Stimulated activated CD4-positive, alpha-beta T cell treated with anti-CD3 and anti-CD28 coated beads, Interleukin-4, amount 100 ng/mL, for 1 hour (primary cell): ENCODE data around the gene C9orf50.

Experiments
- DNase-seq: peaks from one replicate; pipeline ENCODE4 v3.0.0-alpha.2; 2020

C9orf50 gene

DNA sequence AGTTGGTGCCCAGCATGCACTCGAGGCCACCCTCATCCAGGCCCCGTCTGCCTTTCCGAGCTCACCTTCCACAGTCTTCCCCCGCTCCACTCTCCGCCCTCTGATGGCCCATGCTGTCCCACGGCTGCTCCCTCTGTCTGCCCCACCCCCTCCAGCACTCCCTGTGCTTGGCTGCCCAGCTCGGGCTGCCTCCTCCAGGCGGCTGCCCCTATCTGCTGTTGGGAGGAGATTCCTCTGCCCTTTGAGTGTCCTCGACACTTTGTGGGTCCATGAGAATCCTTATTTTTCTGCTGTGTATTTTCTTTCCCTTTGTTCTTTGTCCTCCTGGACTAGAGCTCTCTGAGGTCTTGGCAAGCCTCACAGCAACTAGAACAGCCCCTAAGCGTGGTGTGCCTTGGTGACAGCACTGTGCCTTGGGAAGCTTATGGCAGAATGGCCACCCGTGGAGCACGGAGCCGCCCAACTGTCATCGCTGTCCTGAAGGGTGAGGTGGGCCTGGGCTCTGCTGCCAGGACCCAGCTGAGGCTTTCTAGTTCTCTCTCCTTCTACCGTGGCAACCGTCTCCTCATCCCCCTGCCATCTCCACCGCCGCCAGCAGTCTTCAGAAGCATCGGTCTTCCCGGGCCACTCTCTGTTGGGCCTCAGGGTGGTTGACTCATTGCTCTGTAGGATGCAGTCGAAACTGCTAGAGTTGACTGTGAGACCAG lies 10.2 kb upstream of the C9orf50 start:
- DNase-seq = no peak

DNA sequence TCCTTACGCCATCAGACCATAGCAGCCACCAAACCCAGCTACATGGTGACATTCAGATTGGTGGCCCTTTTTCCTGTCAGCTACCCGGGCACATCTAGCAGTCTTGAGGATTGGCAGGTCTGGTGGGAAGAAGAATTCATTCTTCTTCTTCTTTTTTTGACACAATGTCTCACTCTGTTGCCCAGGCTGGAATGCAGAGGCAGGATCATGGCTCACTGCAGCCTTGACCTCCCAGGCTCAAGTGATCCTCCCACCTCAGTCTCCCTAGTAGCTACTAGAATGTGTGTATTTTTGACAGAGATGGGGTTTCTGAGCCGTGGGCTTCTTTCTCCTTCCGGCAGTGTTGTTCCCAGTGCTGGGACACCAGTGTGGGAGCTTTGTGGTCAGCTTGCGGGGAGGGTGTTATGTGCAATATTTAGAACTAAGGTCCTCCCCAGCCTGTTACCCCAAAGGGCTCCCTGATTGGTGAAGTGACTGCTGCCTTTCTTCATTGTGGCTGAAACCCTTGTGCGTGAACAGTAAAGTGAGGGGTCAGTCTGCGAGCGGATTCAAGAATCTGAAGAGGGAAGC lies 8.4 kb upstream of the C9orf50 start:
- DNase-seq = no peak

DNA sequence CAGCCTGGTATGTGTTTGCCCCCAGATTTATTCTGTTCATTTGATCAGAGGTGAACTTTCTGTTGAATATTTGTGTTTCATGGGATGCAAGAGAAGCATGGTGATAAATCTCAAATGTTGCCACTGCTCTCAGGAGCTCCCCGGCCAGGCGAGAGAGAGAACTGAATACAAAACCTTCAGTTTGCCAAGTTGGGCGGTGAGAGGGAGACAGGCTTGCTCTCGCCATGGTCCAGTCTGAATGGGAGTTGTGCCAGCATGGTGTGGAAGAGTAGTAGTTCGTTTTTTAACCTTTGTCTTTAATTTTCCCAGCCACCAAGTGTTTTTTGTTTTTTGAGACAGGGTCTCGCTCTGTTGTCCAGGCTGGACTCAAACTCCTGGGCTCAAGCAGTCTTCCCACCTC lies 7.8 kb upstream of the C9orf50 start:
- DNase-seq = no peak

DNA sequence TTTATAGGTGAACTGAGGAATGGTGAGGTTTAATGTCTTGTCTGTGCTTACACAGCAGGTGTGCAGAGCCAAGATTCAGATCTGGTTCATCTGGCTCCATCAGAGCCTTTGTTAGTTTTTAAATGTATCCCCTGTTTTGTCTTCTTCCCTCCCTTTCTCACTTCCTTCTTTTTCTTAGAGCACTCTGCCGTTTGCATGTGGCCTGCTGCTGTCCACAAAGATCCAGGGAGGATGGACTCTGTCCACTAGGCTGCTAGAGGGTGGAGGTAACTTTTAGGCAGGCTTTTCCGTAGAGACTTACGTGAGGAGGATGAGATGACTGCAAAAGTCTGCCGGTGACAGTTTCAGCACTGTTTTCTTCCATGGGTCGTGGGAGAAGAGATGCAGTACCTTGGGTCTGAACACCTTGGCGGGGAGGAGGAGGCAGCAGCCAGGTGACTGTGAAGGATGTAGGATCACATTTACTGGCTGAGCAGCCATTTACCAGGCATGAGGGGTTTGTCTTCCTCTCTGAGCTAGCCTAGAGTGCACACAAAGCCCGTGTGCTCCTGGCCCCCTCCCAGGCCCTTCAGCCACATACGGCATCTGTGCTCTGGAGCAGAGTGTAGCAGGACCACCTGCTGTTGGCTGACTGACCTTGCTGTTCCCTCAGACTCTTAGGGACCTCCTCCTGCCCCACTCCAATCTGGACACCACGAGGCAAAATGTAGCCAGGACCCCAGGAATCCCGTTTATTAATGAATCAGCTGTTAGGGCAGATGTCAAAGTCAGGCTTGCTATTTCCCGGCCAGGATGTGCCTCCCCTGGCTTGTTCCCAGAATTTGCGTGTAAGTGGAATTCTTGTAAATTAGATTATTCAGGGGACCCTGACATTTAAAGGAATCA lies 6.9 kb upstream of the C9orf50 start:
- DNase-seq = no peak

DNA sequence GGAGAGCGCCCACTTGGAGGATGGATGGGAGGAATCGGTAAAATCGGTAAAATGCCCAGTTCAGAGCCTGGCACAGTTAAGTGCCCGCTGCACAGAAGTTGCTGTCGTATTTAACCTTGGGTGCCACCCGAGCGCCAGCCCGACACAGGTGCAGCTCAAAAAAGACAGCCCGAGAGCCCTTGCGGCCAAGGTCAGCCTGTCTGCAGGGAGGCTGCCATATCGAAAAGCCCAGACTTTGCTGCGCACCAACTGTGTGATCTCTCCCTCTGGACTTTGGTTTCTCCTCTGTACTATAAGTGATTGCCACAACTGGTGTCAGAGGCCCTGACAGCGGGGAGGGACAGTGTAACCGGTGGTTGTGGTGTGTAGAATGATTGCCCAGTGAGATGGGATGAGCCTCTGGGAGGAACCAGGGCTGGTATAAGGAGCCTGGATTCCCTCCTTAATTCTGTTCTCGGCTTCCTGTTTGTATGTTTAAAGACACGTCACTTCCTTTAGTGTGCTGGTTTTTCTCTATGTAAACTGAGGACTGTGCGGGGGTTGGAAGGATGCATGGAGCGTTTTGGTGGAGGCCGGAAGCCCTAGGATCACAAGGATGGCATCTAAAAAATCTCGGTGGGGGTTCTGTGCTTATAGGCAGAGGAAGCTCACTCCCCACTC lies 5.9 kb upstream of the C9orf50 start:
- peak; percentile 35 for DNase-seq

DNA sequence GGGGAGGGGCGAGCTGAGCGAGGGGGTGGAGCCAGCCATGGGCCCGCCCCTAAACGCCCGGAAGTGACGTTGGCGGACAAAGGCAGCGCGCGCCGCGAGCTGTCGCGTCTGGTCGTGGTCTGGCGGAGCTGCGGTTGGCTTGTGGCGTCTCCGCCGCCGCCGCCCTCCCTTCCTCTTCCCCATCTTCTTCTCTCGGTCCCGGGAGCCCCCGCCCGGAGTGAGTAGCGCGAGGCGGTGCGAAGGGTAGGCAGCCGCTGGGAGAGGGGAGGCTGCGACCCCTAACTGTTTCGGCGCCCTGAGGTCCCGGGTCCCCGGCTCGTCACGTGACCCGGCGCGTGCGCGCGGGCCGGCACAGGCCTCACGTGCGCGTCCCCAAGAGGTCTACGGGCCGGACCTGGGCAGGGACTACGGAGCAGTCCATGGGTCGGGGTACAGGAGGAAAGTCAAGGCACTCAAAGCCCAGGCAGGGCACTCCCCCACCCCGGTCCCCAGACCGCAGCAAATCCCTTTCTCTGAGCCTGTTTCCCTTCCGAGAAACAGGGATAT lies 5.3 kb upstream of the C9orf50 start, which contains the start of gene NTMT1:
Gene NTMT1, plus strand, starts transcription at position 85 of the 546 bp plus-strand sequence. CDS start 6,541 bp downstream, outside the sequence.
- DNase-seq = peak; percentile 89

DNA sequence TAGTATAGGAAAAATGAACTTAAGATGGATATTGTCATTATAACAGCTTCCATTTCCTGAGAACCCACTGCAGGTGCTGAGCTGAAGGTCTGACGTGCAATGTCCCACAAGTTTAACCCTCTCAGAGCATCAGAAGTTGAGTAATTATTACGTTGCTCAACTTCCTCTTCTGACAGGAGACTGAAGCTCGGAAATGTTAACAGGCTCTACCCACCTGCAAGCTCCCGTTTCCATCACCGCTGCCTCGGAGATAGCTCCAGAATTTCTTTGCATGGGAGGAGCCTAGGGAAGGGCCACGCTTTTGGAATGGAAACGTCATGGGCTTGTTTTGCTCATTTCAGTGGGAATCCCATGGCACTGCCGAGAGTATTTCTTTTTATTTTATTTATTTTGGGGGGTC lies 4.0 kb upstream of the C9orf50 start:
- no peak for DNase-seq

DNA sequence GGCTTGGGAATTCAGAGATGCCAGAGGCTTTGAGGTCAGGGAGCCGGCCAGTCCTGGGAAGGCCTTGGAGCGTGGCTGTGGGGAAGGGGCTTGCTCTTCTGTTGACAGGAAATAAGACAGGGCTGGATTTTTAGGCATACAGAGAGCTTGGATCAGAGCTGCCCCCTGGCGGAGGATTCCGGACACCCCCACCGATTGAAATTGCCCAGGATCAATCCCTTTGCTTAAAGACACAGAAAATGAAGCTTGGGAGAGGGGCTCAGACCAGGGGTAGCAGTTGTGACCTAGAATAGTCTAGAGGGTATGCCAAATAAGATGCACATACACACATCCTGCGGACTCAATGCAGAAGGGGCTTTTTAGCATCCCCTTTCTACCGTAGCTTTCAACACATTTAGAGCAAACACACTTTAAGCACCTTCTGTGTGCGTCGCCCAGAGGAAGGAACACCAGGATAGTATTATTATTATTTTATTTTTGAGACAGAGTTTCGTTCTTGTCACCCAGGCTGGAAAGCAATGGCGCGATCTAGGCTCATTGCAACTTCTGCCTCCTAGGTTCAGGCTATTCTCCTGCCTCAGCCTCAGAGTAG lies 3.4 kb upstream of the C9orf50 start:
- peak; percentile 77 for DNase-seq

DNA sequence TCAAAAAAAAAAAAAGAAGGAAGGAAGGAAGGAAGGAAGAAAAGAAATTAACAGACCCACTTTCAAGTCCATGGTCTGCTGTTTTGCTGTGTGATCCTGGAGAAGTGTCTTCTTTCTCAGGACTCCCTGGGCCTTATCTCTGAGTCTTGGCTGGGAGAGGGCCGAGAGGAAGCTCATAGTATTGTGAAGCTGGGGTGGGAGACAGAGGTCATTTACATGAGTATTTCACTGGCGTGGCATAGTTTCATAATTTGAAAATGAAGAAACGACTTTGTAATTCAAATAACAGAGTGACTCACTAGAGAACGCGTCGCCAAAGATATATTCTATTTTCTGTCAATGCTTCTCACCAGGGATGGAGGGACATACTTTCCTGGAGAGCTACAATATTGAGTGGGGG lies 2.4 kb upstream of the C9orf50 start:
- DNase-seq = no peak

DNA sequence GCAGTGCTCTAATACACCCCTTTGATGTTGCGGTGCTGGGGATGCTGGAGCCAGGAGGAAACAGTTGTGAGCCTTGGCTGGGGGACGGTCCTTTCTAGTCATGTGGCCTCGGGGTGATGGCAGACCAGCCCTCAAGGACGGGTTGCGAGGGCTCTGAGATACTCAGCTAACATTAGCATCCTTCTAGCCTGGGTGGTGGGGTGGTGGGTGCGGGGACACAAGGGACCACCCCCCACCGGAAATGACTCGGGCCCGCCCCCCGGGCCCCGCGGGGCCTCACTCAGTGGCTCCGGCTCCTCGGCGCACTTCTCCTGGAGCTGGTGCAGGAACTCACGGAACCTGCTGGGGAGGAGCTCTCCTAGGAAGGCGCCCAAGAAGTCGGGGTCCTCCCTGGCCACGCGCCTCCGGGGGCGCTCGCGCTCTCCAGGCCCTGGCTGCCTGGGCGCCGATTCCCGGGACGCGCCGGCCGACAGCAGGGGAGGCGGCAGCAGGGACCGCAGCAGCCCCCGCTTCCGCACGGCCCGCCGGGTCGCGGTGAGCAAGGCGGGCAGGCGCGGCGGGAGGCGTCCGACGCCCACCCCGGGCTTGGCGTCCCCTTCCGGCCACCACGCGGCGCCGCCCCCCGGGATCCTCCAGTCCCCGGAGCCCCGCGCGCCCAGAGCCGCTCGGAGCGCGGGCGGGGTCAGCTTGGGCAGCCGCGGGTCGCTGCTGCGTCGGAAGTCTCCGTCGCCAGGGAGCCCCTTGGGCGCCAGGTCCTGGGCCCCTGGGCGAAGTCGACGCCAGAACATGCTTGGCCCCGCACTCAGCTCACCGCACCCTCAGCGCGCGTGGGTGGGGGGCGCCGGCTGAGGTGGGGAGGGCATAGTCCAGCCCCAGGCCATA lies 873 bp downstream of the C9orf50 start:
- no peak for DNase-seq

DNA sequence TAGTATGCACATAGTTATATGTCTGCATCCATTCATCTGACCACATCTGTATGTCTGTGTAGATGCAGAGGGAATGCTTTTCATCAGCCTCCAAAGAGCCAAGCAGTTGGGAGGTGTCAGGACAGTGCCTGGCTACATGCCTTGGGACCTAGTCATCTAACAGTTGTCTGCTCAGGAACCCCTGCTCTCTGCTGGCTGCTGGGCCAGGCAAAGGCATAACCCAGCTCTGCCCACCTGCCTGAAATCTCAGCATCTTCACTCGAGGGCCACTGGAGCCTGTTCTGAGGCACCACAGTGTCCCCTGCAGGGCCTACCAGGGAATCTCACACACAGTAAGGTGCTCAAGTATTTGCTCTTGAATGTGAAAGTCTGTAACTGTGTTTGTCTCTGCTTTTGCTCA lies 3.7 kb downstream of the C9orf50 start:
- DNase-seq = no peak

DNA sequence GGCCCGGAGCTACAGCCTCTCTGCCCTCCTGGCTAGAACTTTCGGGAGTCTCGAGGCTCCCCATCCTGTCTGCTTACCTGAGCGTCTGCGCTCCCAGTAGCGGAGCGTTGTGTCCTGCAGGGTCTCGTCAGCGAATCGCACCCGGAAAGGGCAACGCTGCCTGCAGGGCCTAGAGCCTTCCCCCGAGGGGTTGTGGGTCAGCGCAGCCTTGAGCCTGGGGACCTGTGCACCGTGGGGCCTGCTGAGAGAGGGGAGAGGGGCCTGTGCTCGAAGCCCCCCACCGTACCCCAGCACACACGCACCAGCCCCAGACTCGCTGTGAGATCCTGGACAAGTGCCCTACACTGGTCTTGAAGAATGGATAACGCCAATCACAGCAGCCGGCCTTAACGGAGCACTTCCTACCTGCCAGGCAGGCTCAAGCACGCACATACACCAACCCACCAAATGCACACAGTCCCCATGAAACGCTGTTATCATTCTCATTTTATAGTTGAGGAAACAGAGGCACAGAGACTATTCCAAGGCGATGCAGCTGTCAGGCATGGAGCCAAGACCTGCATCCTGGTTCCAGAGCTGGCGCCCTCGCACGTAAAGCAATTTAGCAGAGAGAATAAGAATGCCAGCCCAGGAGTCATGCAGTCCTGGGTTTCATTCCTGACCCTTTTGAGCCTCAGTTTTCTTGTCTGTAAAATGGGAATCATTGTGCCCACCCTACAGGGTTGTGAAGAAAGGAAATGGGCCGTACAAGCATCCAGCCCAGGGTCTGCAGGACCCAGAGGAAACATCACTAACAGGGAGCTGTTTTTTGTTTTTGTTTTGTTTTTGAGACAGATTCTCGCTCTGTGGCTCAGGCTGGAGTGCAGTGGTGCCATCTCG lies 5.3 kb downstream of the C9orf50 start:
- no peak for DNase-seq

DNA sequence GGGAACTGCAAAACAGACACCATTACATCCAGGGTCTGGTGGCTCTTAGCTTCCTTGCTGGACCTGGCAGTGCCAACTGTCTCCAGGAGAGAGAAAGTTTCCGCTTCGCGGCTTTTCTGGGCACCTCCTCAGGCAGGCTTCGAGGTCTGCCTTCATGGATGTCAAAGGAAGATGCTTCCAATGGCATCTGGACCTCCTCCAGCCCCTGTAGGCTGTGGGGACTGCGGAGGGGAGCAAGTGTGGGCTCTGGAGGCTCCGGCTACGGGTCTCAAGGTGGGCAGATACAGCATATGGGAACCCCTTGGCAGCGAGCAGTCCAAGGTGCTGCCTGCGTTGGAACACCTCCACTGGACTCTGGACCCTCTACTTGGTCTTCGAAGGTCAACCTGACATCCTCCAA lies 6.0 kb downstream of the C9orf50 start:
- no peak for DNase-seq

DNA sequence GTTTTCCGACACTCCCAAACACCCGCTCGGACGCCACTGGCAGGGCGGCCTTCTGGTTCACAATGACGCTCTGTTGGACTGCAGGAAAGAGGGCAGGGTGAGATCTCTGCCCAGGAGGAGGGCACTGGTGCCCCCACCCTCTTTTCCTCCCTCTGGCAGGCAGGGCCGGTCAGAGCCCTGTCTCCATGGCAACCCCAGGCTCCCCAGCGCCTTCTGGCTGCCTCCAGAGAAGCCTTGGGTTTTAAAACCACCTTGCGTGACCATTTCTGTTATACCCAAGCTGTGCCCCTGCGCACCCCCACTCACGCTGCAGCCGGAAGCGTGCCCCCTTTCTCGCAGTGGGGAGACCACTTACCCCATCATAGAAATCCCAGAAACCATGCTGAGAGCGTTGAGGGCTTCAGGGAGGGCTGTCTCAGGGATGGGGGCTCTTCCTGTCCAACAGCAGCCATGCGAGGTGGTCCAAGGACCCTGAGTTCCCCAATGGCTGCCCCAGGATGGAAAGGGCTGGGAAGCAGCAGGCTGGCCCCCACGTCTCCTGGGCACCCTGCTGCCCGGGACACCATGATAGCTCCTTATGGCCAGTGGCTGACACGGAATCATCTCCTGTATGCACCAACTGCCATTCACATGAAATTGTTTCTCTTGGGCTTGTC lies 7.3 kb downstream of the C9orf50 start:
- no peak for DNase-seq

DNA sequence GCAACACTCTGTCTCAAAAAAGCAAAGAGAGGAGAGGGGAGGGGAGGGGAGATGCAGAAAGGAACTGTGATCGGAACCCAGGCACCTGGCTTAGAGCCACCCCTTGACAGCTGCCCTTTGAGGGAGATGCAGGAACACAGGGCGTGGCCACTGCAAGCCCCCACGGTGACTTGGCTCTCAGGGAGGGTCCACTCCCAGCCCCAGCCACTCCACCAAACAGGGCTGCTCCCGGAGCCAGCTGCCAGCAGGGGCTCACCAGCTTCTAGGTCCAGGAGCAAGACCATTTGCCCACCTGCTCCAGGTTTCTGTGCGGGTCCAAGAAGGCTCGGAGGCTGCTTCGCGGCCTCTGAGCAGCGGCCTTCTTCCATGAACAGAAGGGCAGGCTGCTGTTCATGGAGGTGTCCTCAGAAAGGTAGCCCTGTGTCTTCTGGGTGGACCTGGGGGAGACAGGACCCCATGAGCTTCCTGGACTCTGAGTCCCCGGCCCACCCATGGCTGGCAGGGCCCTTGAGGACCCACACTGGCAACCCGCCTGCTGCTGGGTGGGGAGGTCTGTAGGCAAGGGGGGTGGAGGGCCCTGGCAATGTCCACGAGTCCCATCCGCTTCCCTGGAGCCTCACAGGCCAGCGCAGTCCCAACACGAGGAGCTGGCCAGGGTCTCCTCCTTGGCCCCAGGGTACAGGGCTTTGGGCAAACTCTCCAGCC lies 7.9 kb downstream of the C9orf50 start:
- DNase-seq = no peak

DNA sequence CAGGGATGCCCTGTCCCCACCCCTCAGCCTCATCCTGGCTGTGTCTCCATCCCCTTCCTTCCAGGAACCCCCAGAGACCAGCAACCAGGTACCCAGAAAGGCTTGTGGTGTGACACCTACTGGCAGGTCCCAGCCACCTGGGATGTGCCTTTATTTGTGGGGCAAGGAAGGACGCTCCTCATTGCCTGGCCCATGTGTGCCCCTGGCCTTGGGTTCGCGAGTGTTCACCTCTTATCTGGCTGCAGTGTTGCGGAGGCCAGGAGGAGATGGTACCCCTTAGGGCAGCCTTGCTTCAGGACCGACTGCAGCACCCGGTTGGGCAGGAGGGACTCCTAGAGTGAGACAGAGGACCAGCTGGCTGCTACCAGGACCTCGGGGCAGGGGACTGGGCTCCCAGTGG lies 8.8 kb downstream of the C9orf50 start:
- DNase-seq = no peak

DNA sequence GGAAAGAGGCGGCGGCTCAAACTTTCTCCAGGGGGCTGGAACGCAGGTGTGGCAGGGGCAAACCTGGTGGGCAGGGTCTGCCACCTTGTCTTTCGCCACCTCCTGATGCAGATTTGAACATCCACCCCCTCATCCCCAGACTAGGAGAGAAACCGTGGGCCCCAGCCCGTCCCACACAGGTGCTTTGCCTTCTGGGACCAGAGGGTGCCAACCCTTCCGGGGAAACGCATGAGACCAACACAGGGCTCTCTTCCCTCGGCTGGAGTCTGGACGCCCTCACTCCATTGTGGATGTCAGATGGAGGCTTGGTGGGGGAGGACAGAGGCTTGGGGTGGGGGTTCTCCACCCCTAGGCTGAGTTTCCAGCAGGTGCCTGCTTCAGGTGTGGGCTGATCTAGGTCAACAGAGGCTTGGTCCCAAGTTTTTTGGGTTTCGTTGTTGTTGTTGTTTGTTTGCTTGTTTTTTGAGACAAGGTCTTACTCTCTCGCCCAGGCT lies 9.5 kb downstream of the C9orf50 start:
- no peak for DNase-seq

DNA sequence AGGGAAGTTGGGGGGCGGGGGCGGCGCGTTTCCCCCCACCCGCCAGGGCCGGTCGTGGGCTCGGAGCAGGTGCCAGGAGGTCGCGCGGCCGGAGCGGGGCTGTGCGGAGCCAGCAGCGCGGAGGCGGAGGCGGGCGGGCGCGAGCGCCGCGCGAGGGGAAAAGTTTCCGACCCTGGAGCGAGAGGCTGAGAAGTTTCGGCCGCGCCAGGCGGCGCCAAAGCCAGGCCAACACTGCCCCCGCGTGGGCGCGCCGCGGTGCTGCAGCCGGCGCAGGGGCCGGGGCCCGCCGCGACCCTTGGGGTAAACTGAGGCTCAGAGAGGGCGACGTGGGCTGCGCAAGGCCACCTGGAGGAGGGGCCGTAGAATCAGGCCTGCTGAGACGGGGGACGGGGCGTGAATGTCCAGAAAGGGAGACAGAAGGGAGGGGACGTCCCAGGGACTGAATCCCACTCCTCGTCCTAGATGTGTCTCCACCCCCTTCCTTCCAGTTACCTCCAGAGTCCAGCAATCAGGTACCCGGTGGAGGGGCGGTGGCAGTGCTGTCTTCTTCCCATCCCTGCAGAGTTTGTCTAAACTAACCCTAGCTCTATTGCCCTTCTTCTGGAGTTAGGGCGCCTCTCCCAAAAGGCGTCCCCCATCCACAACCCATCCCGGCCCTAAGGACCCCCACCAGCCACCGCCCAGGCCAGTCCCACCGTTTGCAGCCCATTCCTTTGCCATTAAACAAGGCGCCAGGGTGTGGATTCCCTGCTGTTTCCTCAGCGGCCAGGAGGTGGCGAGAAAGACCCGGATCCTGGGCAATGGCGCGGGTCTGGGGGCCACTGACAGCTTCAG lies 10.2 kb downstream of the C9orf50 start:
- DNase-seq = peak; percentile 73
